Measurements from ENCODE around the gene KCNJ2. TPM values are rescaled to one million over a fixed set of nuclear protein-coding genes. Genes with fewer than 3 reads are reported as not detected.

The KCNJ2 gene
- total and polyA plus RNA-seq, 3 donors from 2014 or later, result 0.58 to 1.1 (median 0.79) TPM

DNA sequence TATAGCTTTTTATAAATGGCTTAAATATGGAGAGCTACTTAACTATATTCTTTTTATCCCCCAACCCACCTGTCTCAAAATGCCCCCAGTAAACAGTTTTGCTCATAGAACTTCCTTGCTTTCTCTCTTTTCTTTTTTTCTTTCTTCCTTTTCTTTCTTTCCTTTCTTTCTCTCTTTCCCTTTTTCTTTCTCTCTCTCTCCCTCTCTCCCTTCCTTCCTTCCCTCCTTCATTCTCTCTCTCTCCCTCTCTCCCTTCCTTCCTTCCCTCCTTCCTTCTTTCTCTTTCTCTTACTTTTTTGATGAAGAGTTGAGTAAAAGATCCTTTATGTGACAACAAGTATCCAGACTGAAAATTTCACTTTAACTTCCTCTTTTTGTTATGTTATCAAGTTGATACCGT, 48.2 kb downstream of the KCNJ2 start:
- H3K27ac ChIP-seq, result no peak overlapping the region
- H3K4me1 ChIP-seq, result no peaks in the 10 kb centered on the region
- DNase-seq, result no peak
- 88 to 90% methylated on average over 1 of the region's 1 CpG for WGBS, 2 donors
- H3K4me3 ChIP-seq, result no peak overlapping the region
- no peaks in the 10 kb centered on the region for H3K36me3 ChIP-seq (ENCODE audit: low read depth, missing control alignments)
- no peaks in the 10 kb centered on the region for H3K27me3 ChIP-seq
- H3K9me3 ChIP-seq, result no peaks in the 10 kb centered on the region
- TF ChIP-seq POLR2A (IDR thresholded peaks at IDR 0.05) (no peak), CTCF (IDR thresholded peaks at IDR 0.05) (no peak)
- intact Hi-C loops (cut with DNase I; ENCODE audit: low total_unique reads), result no loop called here

DNA sequence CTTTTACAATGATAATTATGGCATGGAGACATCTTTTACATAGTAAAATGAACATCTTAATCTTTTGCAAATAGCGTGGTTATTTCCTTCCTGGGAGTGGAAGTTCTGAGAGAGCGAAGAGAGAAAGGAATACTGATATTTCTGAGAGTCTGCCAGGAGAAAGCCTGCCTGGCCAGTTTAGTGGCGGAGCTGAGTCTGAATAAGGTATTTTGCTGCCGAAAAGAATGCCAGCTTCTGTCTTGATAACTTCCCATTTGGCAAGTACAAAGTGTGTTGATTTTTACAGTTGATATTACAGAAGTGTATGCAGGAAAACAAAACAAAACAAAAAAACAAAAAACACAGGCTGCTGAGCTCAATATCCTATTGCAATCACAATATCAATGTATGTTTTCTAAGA, 55.9 kb downstream of the KCNJ2 start:
- no peak for DNase-seq
- Histone ChIP-seq H3K27ac (no peak overlapping the region), H3K4me1 (no peaks in the 10 kb centered on the region), H3K36me3 (ENCODE audit: low read depth, missing control alignments) (no peaks in the 10 kb centered on the region), H3K27me3 (no peaks in the 10 kb centered on the region), H3K9me3 (no peaks in the 10 kb centered on the region), H3K4me3 (no peak overlapping the region)
- WGBS, 2 donors, result 34 to 47% methylated on average over 4 of the region's 4 CpGs
- intact Hi-C loops (cut with DNase I; ENCODE audit: low total_unique reads), result no loop called here
- TF ChIP-seq CTCF (IDR thresholded peaks at IDR 0.05), result no peak

Other genes with a start within 250 kb of the KCNJ2 start
- gene KCNJ16, start 94.3 kb upstream of the KCNJ2 start, total RNA-seq, result 1 to 10 TPM; 2.0 to 2.2 TPM
- gene KCNJ16, start 94.3 kb upstream of the KCNJ2 start, polyA plus RNA-seq (ENCODE audit: insufficient read depth, low read depth, low replicate concordance), result 3.7 TPM